NCI-H345 treated with DMSO at 0.1 percent for 48 hours (cell line): ENCODE results near the gene MRPL24.

Experiments used
- DNase-seq: peaks from one replicate; lab custom pipeline; 2025; ENCODE audit not compliant: unreplicated experiment; lab: John Stamatoyannopoulos, UW

The MRPL24 gene

GRCh38 chr1:156711011-156711817, 29.7 kb downstream of the MRPL24 start:
- no peak for DNase-seq

GRCh38 chr1:156709757-156710489, 31.0 kb downstream of the MRPL24 start:
- DNase-seq, result no peak

- DNase-seq, result no peak
These were observed 31.9 kb downstream of the MRPL24 start for GRCh38 chr1:156709031-156709430.

GRCh38 chr1:156708218-156708661, 32.6 kb downstream of the MRPL24 start:
- DNase-seq, result no peak

- no peak for DNase-seq
These were observed 33.3 kb downstream of the MRPL24 start for GRCh38 chr1:156707417-156708217.

GRCh38 chr1:156706657-156707416, 34.1 kb downstream of the MRPL24 start:
- DNase-seq, result no peak

GRCh38 chr1:156705918-156706656, 34.8 kb downstream of the MRPL24 start:
- DNase-seq, result peak; percentile 30

- DNase-seq, result no peak
These were observed 35.5 kb downstream of the MRPL24 start, which contains the start of gene CRABP2 for GRCh38 chr1:156705321-156705917. Gene CRABP2 (minus strand): TSS chr1:156705583. CDS start chr1:156705446, 137 bp downstream.

- DNase-seq, result no peak
These were observed 36.0 kb downstream of the MRPL24 start for GRCh38 chr1:156704930-156705320.

GRCh38 chr1:156704166-156704711, 36.6 kb downstream of the MRPL24 start:
- no peak for DNase-seq

- DNase-seq, result no peak
These were observed 37.1 kb downstream of the MRPL24 start for GRCh38 chr1:156703741-156704140.

GRCh38 chr1:156703336-156703735, 37.6 kb downstream of the MRPL24 start:
- no peak for DNase-seq

GRCh38 chr1:156700736-156701531, 40.0 kb downstream of the MRPL24 start:
- DNase-seq, result no peak

GRCh38 chr1:156698995-156699394, 41.9 kb downstream of the MRPL24 start:
- DNase-seq, result no peak

- DNase-seq, result no peak
These were observed 43.4 kb downstream of the MRPL24 start for GRCh38 chr1:156697481-156697880.

- DNase-seq, result no peak
These were observed 44.1 kb downstream of the MRPL24 start for GRCh38 chr1:156696755-156697154.

- no peak for DNase-seq
These were observed 46.3 kb downstream of the MRPL24 start for GRCh38 chr1:156694690-156694962.

- no peak for DNase-seq
These were observed 46.8 kb downstream of the MRPL24 start for GRCh38 chr1:156693848-156694689.
